OCI-LY3 (cell line): ENCODE measurements around the gene LPCAT4.

Experiments
- H2AFZ ChIP-seq: fragments of 200-600, 300-600 bp; shearing (Covaris generic); 2 replicates; pipeline ENCODE4 v1.6.0; 2014; ENCODE audit warnings: antibody characterized with exemption, low read depth, low read length
- H3K27ac ChIP-seq: fragments of 200-600, 300-600 bp; sonication (generic); 2 replicates; pipeline ENCODE4 v1.5.1; 2014; ENCODE audit warnings: mild to moderate bottlenecking, low read length, moderate library complexity, mixed read lengths
- H3K27me3 ChIP-seq: fragments of 200-600, 300-600 bp; sonication (generic); 2 replicates; pipeline ENCODE4 v1.6.1; 2014; ENCODE audit warnings: low read depth, low read length, mixed read lengths
- H3K36me3 ChIP-seq: fragments of 200-600, 300-600 bp; sonication (generic); replicated peaks from 2 replicates; pipeline ENCODE3; 2014; ENCODE audit warnings: low read depth, low read length, mixed read lengths
- H3K4me1 ChIP-seq: fragments of 300-600, 200-600 bp; sonication (generic); 2 replicates; pipeline ENCODE4 v1.6.1; 2014; ENCODE audit warnings: low read length, mixed read lengths
- H3K4me2 ChIP-seq: fragments of 200-600, 300-600 bp; sonication (generic); 2 replicates; pipeline ENCODE4 v1.6.1; 2014; ENCODE audit warnings: low read length, mixed read lengths
- H3K4me3 ChIP-seq: fragments of 300-600, 200-600 bp; sonication (generic); 2 replicates; pipeline ENCODE4 v1.5.1; 2014; ENCODE audit warnings: antibody characterized with exemption, mild to moderate bottlenecking, low read length, moderate library complexity
- H3K79me2 ChIP-seq: fragments of 300-600, 200-600 bp; shearing (Covaris generic); 2 replicates; pipeline ENCODE4 v1.6.1; 2014; ENCODE audit warnings: mild to moderate bottlenecking, low read length, mixed read lengths
- H3K9ac ChIP-seq: fragments of 300-600, 200-600 bp; shearing (Covaris generic); 2 replicates; pipeline ENCODE4 v1.6.0; 2014; ENCODE audit warnings: mild to moderate bottlenecking, low read length, moderate library complexity
- H3K9me3 ChIP-seq: fragments of 200-600, 300-600 bp; shearing (Covaris generic); 2 replicates; pipeline ENCODE4 v1.6.1; 2014; ENCODE audit warnings: low read length, mixed read lengths; ENCODE audit not compliant: insufficient read depth
- H4K20me1 ChIP-seq: fragments of 200-600, 300-600 bp; sonication (generic); 2 replicates; pipeline ENCODE4 v1.6.1; 2016; ENCODE audit warnings: low read length, mixed read lengths; ENCODE audit not compliant: insufficient read depth
- CTCF ChIP-seq: fragments of 200-600, 300-600 bp; sonication (generic); IDR thresholded peaks from 2 replicates; pipeline ENCODE4 v1.5.1; 2014; ENCODE audit warnings: antibody characterized with exemption, low read length, low read depth
- EZH2phosphoT487 ChIP-seq: fragments of 200-600 bp; shearing (Covaris generic); IDR thresholded peaks from 2 replicates; pipeline ENCODE4 v1.6.1; 2018; ENCODE audit warnings: antibody characterized with exemption, mixed run types, low read depth

Gene LPCAT4

GRCh38 chr15:34334672-34335071 lies 32.3 kb downstream of the LPCAT4 start:
- H3K36me3 ChIP-seq: peaks cover 4% of the 10 kb centered on the region
- H3K9ac ChIP-seq: no peak overlapping the region
- no peaks in the 10 kb centered on the region for H3K27me3 ChIP-seq
- peaks cover 32% of the 10 kb centered on the region for H3K4me1 ChIP-seq
- H4K20me1 ChIP-seq: no peaks in the 10 kb centered on the region
- H3K27ac ChIP-seq: no peak overlapping the region
- no peaks in the 10 kb centered on the region for H3K9me3 ChIP-seq
- peak overlapping the region; percentile 19; the same call in 1 of the 2 replicates for H3K4me3 ChIP-seq
- TF ChIP-seq EZH2phosphoT487 (no peak), CTCF (no peak)
- no peaks in the 10 kb centered on the region for H3K79me2 ChIP-seq
- H2AFZ ChIP-seq: no peak overlapping the region
- H3K4me2 ChIP-seq: peak overlapping the region; percentile 91

- Histone ChIP-seq H3K36me3 (no peaks in the 10 kb centered on the region), H3K9me3 (no peaks in the 10 kb centered on the region), H3K4me3 (no peak overlapping the region), H3K27me3 (no peaks in the 10 kb centered on the region), H3K27ac (no peak overlapping the region), H3K79me2 (no peaks in the 10 kb centered on the region), H3K9ac (no peak overlapping the region), H2AFZ (no peak overlapping the region), H3K4me1 (peaks cover 32% of the 10 kb centered on the region), H3K4me2 (no peak overlapping the region), H4K20me1 (no peaks in the 10 kb centered on the region)
- no peak for TF ChIP-seq EZH2phosphoT487
- no peak for TF ChIP-seq CTCF
Observed at GRCh38 chr15:34332553-34333120, 34.4 kb downstream of the LPCAT4 start.

- H3K79me2 ChIP-seq: no peaks in the 10 kb centered on the region
- no peak overlapping the region for H3K27ac ChIP-seq
- no peak for TF ChIP-seq EZH2phosphoT487
- TF ChIP-seq CTCF: no peak
- H2AFZ ChIP-seq: no peak overlapping the region
- H3K4me1 ChIP-seq: peaks cover 29% of the 10 kb centered on the region
- no peak overlapping the region for H3K4me3 ChIP-seq
- H3K27me3 ChIP-seq: no peaks in the 10 kb centered on the region
- H3K4me2 ChIP-seq: no peak overlapping the region
- H3K9me3 ChIP-seq: no peaks in the 10 kb centered on the region
- no peaks in the 10 kb centered on the region for H4K20me1 ChIP-seq
- no peak overlapping the region for H3K9ac ChIP-seq
- no peaks in the 10 kb centered on the region for H3K36me3 ChIP-seq
Observed at GRCh38 chr15:34331809-34332208, 35.2 kb downstream of the LPCAT4 start.

GRCh38 chr15:34330279-34330678 lies 36.7 kb downstream of the LPCAT4 start:
- Histone ChIP-seq H3K9me3 (no peaks in the 10 kb centered on the region), H3K4me3 (no peak overlapping the region), H3K9ac (no peak overlapping the region), H4K20me1 (no peaks in the 10 kb centered on the region), H3K79me2 (no peaks in the 10 kb centered on the region), H3K4me2 (no peak overlapping the region), H3K27ac (no peak overlapping the region), H3K36me3 (no peaks in the 10 kb centered on the region), H2AFZ (no peak overlapping the region), H3K4me1 (peaks cover 13% of the 10 kb centered on the region), H3K27me3 (no peaks in the 10 kb centered on the region)
- no peak for TF ChIP-seq EZH2phosphoT487
